Ecto neural progenitor cell (in vitro differentiated cells): ENCODE data around the gene LMAN2L.

Source experiments
- DNase-seq: peaks from one replicate; pipeline ENCODE4 v3.0.0-alpha.2; 2018; ENCODE audit warnings: low spot score

LMAN2L gene

GRCh38 chr2:96703021-96703751 lies 36.7 kb downstream of the LMAN2L start:
- no peak for DNase-seq

- no peak for DNase-seq
These were observed 37.6 kb downstream of the LMAN2L start for GRCh38 chr2:96702098-96702785.

GRCh38 chr2:96701636-96702035 lies 38.2 kb downstream of the LMAN2L start:
- DNase-seq, result no peak

- DNase-seq, result no peak
These were observed 39.8 kb downstream of the LMAN2L start for GRCh38 chr2:96700086-96700485.

- DNase-seq, result no peak
These were observed 40.2 kb downstream of the LMAN2L start for GRCh38 chr2:96699621-96700020.

GRCh38 chr2:96699021-96699420 lies 40.8 kb downstream of the LMAN2L start:
- DNase-seq, result no peak

GRCh38 chr2:96698221-96698861 lies 41.5 kb downstream of the LMAN2L start:
- no peak for DNase-seq

GRCh38 chr2:96697476-96697875 lies 42.4 kb downstream of the LMAN2L start:
- DNase-seq, result no peak

GRCh38 chr2:96695602-96696001 lies 44.3 kb downstream of the LMAN2L start:
- no peak for DNase-seq

- no peak for DNase-seq
These were observed 44.9 kb downstream of the LMAN2L start for GRCh38 chr2:96694816-96695455.

GRCh38 chr2:96694279-96694678 lies 45.6 kb downstream of the LMAN2L start:
- DNase-seq, result no peak

- DNase-seq, result no peak
These were observed 46.3 kb downstream of the LMAN2L start for GRCh38 chr2:96693286-96694200.

- no peak for DNase-seq
These were observed 47.5 kb downstream of the LMAN2L start for GRCh38 chr2:96692094-96692971.

GRCh38 chr2:96691022-96691612 lies 48.7 kb downstream of the LMAN2L start:
- no peak for DNase-seq

- DNase-seq, result no peak
These were observed 49.4 kb downstream of the LMAN2L start for GRCh38 chr2:96690306-96691021.

- DNase-seq, result no peak
These were observed 50.4 kb downstream of the LMAN2L start for GRCh38 chr2:96689431-96689991.

GRCh38 chr2:96688649-96689430 lies 51.0 kb downstream of the LMAN2L start:
- DNase-seq, result no peak
